Measurements from ENCODE around the gene PHTF2. TPM values are rescaled to one million over a fixed set of nuclear protein-coding genes. Genes with fewer than 3 reads are reported as not detected.
"Not testable (repeated sequence)": the region's sequence is repeated elsewhere in the genome, so short reads cannot be mapped to it uniquely, and the experiment has no call there.

PHTF2 gene
- total RNA-seq, 4 donors from 2014 or later: 15.1 to 28.8 (median 20.1) TPM

- no peaks in the 10 kb centered on the region for H3K9me3 ChIP-seq
Measured at GRCh38 chr7:77831953-77832352, 33.4 kb downstream of the PHTF2 start.

GRCh38 chr7:77833136-77833535, 34.6 kb downstream of the PHTF2 start:
- TF ChIP-seq POLR2AphosphoS5 (IDR thresholded peaks at IDR 0.05) (no peak), EP300 (IDR thresholded peaks at IDR 0.05) (no peak), CTCF (IDR thresholded peaks at IDR 0.05) (no peak), POLR2A (IDR thresholded peaks at IDR 0.05) (no peak)
- no peak for ATAC-seq
- WGBS, 2 donors (ENCODE audit: low coverage in 1 of 2): 100% methylated on average over 1 of the region's 1 CpG; no CpG with 5 or more reads in 1 of the 2 donors

More at GRCh38 chr7:77831953-77832352, 33.4 kb downstream of the PHTF2 start:
- H3K27ac ChIP-seq: no peak overlapping the region
- H3K27me3 ChIP-seq: no peaks in the 10 kb centered on the region
- ATAC-seq: no peak
- 57 to 83% methylated on average over 1 of the region's 1 CpG for WGBS, 2 donors (ENCODE audit: low coverage in 1 of 2)
- no peaks in the 10 kb centered on the region for H3K4me1 ChIP-seq
- TF ChIP-seq CTCF (IDR thresholded peaks at IDR 0.05): no peak
- no peak for TF ChIP-seq POLR2AphosphoS5 (IDR thresholded peaks at IDR 0.05)
- TF ChIP-seq EP300 (IDR thresholded peaks at IDR 0.05): no peak
- TF ChIP-seq POLR2A (IDR thresholded peaks at IDR 0.05): no peak
- no peak overlapping the region for H3K4me3 ChIP-seq
- H3K36me3 ChIP-seq: no peaks in the 10 kb centered on the region

GRCh38 chr7:77836425-77836824, 37.9 kb downstream of the PHTF2 start:
- not testable (repeated sequence) for H3K36me3 ChIP-seq, H3K9me3 ChIP-seq, H3K27ac ChIP-seq, H3K27me3 ChIP-seq, ATAC-seq, H3K4me3 ChIP-seq, H3K4me1 ChIP-seq
- no CpG with 5 or more reads among the region's 2 CpGs for WGBS, 2 donors (ENCODE audit: low coverage in 1 of 2)

More at GRCh38 chr7:77833136-77833535, 34.6 kb downstream of the PHTF2 start:
- no peak overlapping the region for H3K4me3 ChIP-seq
- no peak overlapping the region for H3K27ac ChIP-seq
- no peaks in the 10 kb centered on the region for H3K4me1 ChIP-seq
- H3K9me3 ChIP-seq: no peaks in the 10 kb centered on the region
- no peaks in the 10 kb centered on the region for H3K36me3 ChIP-seq
- no peaks in the 10 kb centered on the region for H3K27me3 ChIP-seq

- 30 to 36% methylated on average over 2 of the region's 2 CpGs for WGBS, 2 donors (ENCODE audit: low coverage in 1 of 2)
- Histone ChIP-seq H3K36me3 (no peaks in the 10 kb centered on the region), H3K4me3 (no peak overlapping the region), H3K27ac (no peak overlapping the region), H3K9me3 (no peaks in the 10 kb centered on the region), H3K27me3 (no peaks in the 10 kb centered on the region), H3K4me1 (peaks cover 0 to 4% (median 0%) of the 10 kb centered on the region in 3 donors)
- TF ChIP-seq EP300 (IDR thresholded peaks at IDR 0.05) (no peak), POLR2AphosphoS5 (IDR thresholded peaks at IDR 0.05) (no peak), CTCF (IDR thresholded peaks at IDR 0.05) (no peak), POLR2A (IDR thresholded peaks at IDR 0.05) (no peak)
- ATAC-seq: no peak
Measured at GRCh38 chr7:77837275-77837674, 38.7 kb downstream of the PHTF2 start.

- 77 to 82% methylated on average over 1 of the region's 1 CpG for WGBS, 2 donors (ENCODE audit: low coverage in 1 of 2)
- TF ChIP-seq POLR2A (IDR thresholded peaks at IDR 0.05) (no peak), CTCF (IDR thresholded peaks at IDR 0.05) (no peak), POLR2AphosphoS5 (IDR thresholded peaks at IDR 0.05) (no peak), EP300 (IDR thresholded peaks at IDR 0.05) (no peak)
- Histone ChIP-seq H3K36me3 (no peaks in the 10 kb centered on the region), H3K9me3 (no peaks in the 10 kb centered on the region), H3K4me3 (no peak overlapping the region), H3K4me1 (peaks cover 0 to 4% (median 0%) of the 10 kb centered on the region in 3 donors), H3K27me3 (no peaks in the 10 kb centered on the region), H3K27ac (no peak overlapping the region)
- no peak for ATAC-seq
Measured at GRCh38 chr7:77837966-77838365, 39.4 kb downstream of the PHTF2 start.
